K562 (cell line): Measurements from ENCODE around the gene REM1. TPM values are rescaled to one million over a fixed set of nuclear protein-coding genes. Genes with fewer than 3 reads are reported as not detected.
A peak's percentile ranks its signal among the peaks of the same experiment; 100 is the strongest.

Experiments used
- ATF6 ChIP-seq: sonication (generic); formaldehyde crosslinking; IDR thresholded peaks from 2 replicates; pipeline ENCODE4 v1.4.0; 2020; ENCODE audit warnings: mild to moderate bottlenecking, missing genetic modification reagents
- BMI1 ChIP-seq: fragments of 150-350 bp; IDR thresholded peaks from 2 replicates; pipeline ENCODE4 v1.6.1; 2014; ENCODE audit warnings: low read length
- ELF1 ChIP-seq: fragments of 200-800 bp; sonication (Bioruptor generic); IDR thresholded peaks from 2 replicates; pipeline ENCODE4 v1.6.1; 2016; ENCODE audit warnings: missing genetic modification characterization, missing compliant biosample characterization
- FOXJ3 ChIP-seq: sonication (generic); formaldehyde crosslinking; IDR thresholded peaks from 2 replicates; pipeline ENCODE4 v1.4.0; 2020; ENCODE audit warnings: mild to moderate bottlenecking, missing genetic modification reagents
- HBP1 ChIP-seq: fragments of 450-650 bp; formaldehyde crosslinking; IDR thresholded peaks from 2 replicates; pipeline ENCODE4 v1.4.0; 2022; ENCODE audit warnings: missing genetic modification characterization
- HCFC1 ChIP-seq: IDR thresholded peaks from 2 replicates; pipeline ENCODE4 v1.6.1; 2012; ENCODE audit warnings: low read depth, low read length, improper control_type of control experiment
- MXI1 ChIP-seq: IDR thresholded peaks from 2 replicates; pipeline ENCODE4 v1.6.1; 2011; ENCODE audit warnings: low read depth, mild to moderate bottlenecking, improper control_type of control experiment, low read length
- NCOA2 ChIP-seq, 2 experiments: fragments of 450-650 bp; IDR thresholded peaks; 2 replicates each; pipeline ENCODE4 v1.6.1; 2018; ENCODE audit warnings: mild to moderate bottlenecking in 2 of 2, moderate library complexity in 1 of 2; ENCODE audit not compliant: partially characterized antibody in 2 of 2
- PATZ1 ChIP-seq: fragments of 250-450 bp; sonication (Bioruptor Pico); IDR thresholded peaks from 2 replicates; pipeline ENCODE4 v1.5.0; 2020; ENCODE audit warnings: mild to moderate bottlenecking, borderline replicate concordance
- SLC30A9 ChIP-seq: fragments of 250-450 bp; sonication (Bioruptor Pico); IDR thresholded peaks from 2 replicates; pipeline ENCODE4 v1.8.0; 2022; ENCODE audit warnings: mild to moderate bottlenecking, moderate library complexity
- SMAD1 ChIP-seq: fragments of 150-350 bp; IDR thresholded peaks from 2 replicates; pipeline ENCODE4 v1.6.1; 2014; ENCODE audit warnings: low read length, low read depth; ENCODE audit not compliant: partially characterized antibody
- SRSF1 ChIP-seq: fragments of 200-400 bp; formaldehyde crosslinking; IDR thresholded peaks from 2 replicates; pipeline ENCODE4 v1.6.1; 2017; ENCODE audit warnings: mild to moderate bottlenecking, low read depth, low read length, moderate library complexity
- ZNF3 ChIP-seq: fragments of 250-450 bp; sonication (Bioruptor Pico); IDR thresholded peaks from 2 replicates; pipeline ENCODE4 v1.5.0; 2021; ENCODE audit warnings: mild to moderate bottlenecking, moderate library complexity
- ZNF318 ChIP-seq, 2 experiments: fragments of 450-650 bp; IDR thresholded peaks; 2 replicates each; pipeline ENCODE4 v1.6.1; 2016; ENCODE audit warnings: mild to moderate bottlenecking in 2 of 2, borderline replicate concordance in 1 of 2, low read depth in 1 of 2, moderate library complexity in 1 of 2
- polyA plus RNA-seq, 8 experiments: library from polyadenylated mRNA; depleted of rRNA in 4 of 8; stranded (reverse) in 5 of 8; unstranded in 3 of 8; fragments of >200 nt; fragmentation: Nextera tagmentation in 2 of 8; fragmentation: Illumina TruSeq in 1 of 8; extraction: Ambion mirVana in 2 of 8; extraction: Trizol in 1 of 8; gene quantifications; 2 replicates each; pipeline versions ENCODE4 v1.2.1 to v1.2.3, GENCODE V29; 2011 to 2014; ENCODE audit warnings: inconsistent platforms in 1 of 8, missing spikeins in 1 of 8
- total RNA-seq, 7 experiments: library from RNA; depleted of rRNA in 6 of 7; stranded (reverse); fragments of >200 nt in 6 of 7; fragmentation: Illumina TruSeq in 2 of 7; extraction: Trizol in 2 of 7; gene quantifications; 2 replicates each; pipeline versions ENCODE4 v1.2.1 to v1.2.3, GENCODE V29; 2011 to 2021; ENCODE audit warnings: low replicate concordance in 1 of 7

REM1 gene
- total and polyA plus RNA-seq, 9 of the 15 experiments (the other 6 are each of a cell fraction or from before 2014, with no cell fraction given), result not detected

GRCh38 chr20:31497838-31498540, 22.9 kb downstream of the REM1 start (continued):
- TF ChIP-seq PATZ1 (CRISPR knock-in tag) (no peak), ELF1 (tag) (no peak), HCFC1 (no peak), ATF6 (CRISPR knock-in tag) (no peak), FOXJ3 (CRISPR knock-in tag) (no peak), BMI1 (peak; percentile 97), ZNF318 (IDR thresholded peaks at IDR 0.05; ENCODE audit: borderline replicate concordance in 1 of 2, low read depth in 1 of 2) (no peak), ZNF3 (CRISPR knock-in tag) (no peak), SRSF1 (no peak), MXI1 (peak; percentile 99), SMAD1 (no peak), NCOA2 (IDR thresholded peaks at IDR 0.05; ENCODE audit: partially characterized antibody in 2 of 2) (no peak), HBP1 (no peak), SLC30A9 (CRISPR knock-in tag) (no peak)
